ENCODE data around the gene EVA1A.

DNA sequence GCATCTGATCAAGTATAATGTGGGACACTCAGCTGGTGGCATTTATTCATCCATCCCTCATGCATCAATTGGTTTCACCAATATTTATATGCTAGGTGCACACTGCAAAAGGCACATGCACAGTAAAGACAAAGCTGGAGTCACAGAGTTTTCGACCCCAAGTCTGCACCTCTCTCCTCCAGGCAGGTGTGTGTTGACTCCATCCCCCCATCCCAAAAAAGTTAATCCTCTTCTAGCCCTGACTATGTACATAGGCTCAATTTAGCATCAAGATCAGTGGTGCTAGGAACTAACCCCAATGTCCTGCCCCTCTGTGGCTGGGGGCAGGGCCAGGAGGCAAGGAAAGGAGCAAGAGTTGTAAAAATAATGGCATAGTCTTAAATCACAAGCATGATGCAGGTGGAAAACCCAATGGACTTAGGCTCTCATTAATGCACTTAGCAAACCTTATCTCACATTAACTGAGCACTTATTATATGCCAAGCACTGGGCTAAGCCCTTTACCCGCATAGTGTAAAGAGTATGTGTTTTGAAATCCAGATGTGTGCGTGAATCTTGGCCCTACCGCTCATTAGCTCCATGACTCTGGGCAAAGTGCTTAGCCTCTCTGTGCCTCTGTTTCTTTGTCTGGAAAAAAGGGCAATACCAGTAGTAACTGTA, 3.1 kb downstream of the EVA1A start:
- TF ChIP-seq POLR2AphosphoS5 (IDR thresholded peaks at IDR 0.05; ENCODE audit: low read depth, low read length) (no peak), POLR2A (IDR thresholded peaks at IDR 0.05; ENCODE audit: low read depth, low read length) (no peak), TAF1 (IDR thresholded peaks at IDR 0.05; ENCODE audit: borderline replicate concordance, low read depth, low read length) (no peak)

Data from GM12892 (cell line).